ENCODE results near the gene CYFIP1.
"Not testable (repeated sequence)": the region's sequence is repeated elsewhere in the genome, so short reads cannot be mapped to it uniquely, and the experiment has no call there.

Gene CYFIP1

DNA sequence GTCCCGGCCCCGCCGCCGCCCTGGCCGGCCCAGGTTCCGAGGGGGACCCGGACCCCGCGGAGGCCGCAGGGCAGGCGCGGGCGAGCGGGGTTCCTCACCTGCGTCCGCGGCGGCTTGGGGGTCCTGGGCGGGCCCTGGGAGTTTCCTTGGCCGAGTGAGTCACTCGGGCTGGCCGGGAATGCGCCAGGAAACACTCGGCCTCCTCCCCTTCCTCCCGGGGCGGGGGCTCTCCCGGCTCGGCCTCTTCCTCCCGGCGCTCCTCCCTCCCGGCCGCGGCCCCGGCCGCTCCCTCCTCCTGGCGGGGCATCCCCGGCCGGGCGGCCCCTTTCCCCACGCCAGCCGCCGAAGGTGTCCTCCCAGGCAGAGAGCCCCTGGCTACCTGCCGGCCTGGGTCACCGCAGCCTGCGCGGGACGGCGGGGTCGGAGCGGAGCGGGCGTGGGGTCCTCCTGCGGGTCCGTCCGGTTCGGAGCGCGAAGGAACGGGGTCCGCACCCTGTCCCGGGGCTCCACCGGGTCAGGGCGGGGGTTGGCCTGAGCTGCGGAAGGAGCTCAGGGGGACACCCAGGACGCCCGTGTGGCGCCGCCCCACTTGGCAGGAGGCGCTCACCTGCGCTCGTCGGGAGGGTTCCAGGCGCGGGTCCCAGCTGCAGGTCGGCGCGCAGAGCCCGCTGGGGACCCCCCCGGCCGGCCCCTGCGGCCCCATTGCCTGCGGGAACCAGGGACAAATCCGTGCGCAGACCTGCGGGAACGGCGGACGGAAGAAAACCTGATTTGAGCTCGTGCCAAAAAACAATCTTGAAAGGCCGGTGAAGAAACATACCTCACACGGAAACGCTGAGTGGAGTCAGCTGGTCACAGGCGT is at the start of gene CYFIP1:
Gene CYFIP1, minus strand, starts transcription at position 180 of the 862 bp plus-strand sequence. CDS start 33,083 bp downstream, outside the sequence.
- DNase-seq (ENCODE audit: low read depth): peak; percentile 12

DNA sequence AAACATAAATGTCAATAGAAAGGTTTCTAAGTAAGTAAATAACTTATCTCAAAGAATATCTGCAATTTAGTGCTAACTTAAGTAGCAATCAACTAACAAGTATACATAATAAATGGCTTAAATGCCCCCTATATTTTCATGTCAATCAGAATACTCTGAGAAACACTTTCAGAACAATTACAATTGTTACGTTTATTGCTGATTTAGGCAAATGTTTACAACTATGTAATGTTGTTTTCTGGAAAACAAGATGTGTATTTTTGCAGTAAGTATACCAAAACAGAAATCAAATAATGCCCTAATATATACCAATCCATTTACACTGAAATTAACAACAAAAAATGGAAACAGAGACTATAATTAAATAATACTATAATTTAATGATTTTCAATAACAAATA is 46.0 kb upstream of the CYFIP1 start:
- DNase-seq (ENCODE audit: low read depth): no peak

DNA sequence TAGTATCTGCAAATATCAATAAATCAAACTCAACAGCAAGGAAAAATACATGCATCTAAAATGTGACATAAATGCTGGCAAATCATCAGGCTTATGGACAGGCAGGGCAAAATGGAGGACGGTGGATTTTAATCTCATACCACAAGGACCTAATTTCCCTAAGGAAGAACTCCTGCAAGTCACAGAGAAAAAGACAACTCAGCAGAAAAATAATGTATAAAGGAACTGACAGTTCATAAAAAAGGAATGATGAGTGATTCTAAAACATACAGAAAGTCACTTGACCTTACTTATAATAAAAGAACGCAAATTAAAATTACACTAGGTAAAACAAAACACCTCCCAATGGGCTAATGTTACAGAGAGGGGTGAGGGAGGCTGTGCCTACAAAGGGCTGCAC is 42.0 kb upstream of the CYFIP1 start:
- no peak for DNase-seq (ENCODE audit: low read depth)

DNA sequence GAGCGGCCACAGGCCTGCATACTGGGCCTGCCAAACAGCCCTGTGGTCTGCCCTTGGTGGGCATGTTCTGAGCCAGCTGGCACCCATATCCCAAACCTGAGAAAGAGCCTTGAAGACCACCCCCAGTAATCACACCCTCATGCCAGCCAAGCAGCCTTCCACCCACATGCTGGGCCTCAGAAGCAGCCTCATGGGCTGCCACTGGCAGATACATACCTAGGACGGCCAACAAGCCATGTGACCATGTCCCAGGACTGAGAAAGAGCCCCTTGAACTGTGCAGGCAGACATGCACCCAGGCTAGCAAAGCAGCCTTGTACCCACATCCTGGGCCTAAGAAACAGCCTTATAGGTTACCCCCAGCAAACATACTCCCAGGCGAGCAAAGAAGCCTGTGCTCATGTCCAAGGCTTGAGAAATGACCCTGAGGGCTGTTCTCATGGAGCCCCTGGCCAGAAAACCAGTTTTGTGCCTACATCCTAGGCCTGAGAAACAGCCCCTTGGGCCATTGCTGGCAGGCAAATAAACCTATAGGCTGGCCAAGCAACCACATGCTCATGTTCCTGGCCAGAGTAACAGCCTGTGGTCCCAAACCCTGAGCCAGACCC is 34.3 kb upstream of the CYFIP1 start:
- DNase-seq (ENCODE audit: low read depth): no peak

DNA sequence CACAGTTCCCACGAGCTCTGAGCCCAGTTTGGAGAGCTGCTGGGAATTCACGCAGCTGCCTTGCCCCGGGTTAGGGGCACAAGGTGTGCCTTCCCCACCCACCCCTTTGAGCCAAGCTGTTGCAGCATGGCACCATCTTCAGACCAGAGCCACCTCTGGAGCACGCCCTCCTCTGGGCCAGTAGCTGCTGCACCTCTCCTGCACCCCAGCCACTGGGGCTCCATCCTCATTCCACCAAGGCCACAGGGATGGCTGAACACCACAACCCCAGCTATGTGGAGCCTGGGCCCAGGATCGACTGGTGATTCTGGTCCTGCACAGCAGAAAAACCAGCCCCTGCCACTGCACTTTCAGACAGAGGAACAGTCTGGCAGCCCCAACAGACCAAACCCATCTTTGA is 33.5 kb upstream of the CYFIP1 start:
- no peak for DNase-seq (ENCODE audit: low read depth)

DNA sequence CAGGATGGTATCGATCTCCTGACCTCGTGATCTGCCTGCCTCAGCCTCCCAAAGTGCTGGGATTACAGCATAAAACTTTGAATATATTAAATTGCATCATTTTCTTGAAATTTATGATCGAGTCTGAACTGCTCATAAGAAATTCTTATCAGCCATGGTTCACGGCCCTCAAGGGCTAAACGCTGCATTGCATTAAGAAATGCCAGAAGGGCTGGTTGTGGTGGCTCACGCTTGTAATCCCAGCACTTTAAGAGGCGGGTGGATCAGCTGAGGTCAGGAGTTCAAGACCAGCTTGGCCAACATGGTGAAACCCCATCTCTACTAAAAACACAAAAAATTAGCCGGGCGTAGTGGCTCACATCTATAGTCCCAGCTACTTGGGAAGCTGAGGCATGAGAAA is 32.4 kb upstream of the CYFIP1 start:
- DNase-seq (ENCODE audit: low read depth): not testable (repeated sequence)

DNA sequence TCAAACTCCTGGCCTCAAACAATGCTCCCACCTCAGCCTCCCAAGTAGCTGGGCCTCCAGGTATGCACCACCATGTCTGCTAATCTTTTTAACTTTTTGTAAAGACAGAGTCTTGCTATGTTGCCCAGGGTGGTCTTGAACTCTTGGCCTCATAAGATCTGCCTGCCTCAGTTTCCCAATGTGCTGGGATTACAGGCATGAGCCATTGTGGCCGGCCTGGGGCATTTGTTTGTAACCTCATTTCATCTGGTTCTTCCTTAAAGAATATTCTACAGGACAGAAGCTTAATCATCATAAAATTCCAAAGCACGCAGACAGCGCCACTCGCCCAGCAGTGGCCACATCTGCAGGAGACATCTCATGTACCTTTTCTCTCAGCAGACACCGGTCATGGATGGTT is 23.6 kb upstream of the CYFIP1 start:
- DNase-seq (ENCODE audit: low read depth): no peak

DNA sequence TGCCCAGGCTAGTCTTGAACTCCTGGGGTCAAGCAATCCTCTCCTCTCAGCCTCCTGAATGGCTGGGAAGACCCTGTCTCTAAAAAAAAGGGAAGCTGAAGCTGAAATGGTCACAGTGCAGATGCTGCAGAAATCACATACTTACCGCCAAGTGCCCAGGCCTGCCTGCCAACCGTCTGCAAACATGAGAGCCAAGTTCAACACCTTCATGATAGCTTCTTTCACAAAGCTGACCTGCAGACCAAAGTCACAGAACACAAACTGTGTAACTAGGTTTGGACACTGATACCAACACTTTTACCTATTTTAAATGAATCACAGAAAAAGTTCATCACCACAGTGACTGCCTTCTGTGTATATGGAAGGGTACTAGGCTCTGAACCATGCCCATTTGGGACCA is 22.8 kb upstream of the CYFIP1 start:
- DNase-seq (ENCODE audit: low read depth): no peak

DNA sequence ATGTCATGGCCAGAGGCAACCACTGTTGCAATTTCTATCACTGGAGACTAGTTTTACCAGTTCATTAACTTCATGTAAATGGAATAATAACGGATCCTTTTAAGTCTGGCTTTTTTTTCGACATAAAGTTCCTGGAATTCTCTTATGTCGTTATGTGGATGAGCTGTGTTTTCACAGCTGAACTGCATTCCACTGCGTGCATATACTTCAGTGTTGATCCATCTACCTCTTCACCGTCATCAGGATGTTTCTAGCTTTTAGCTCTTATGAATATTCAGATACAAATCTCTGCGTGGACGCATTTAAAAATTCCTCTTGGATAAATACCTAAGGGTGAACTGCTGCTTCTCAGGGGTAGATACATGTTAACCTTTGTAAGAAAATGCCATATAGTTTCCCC is 15.6 kb upstream of the CYFIP1 start:
- no peak for DNase-seq (ENCODE audit: low read depth)

DNA sequence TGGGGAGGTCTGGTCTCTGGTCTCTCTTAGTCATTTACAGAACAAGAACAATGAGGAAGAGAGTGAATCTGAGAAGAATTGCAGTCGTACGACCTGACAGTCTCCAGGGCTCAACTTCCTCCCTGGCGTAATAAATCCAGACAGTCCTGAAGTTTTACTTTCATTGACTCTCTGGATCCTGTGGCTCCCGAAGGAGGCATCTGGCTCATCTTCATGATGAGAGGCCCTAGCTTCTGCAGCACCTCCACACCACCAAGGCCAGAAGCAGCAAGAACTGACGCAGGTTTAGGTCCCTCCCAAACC is 11.8 kb upstream of the CYFIP1 start:
- no peak for DNase-seq (ENCODE audit: low read depth)

DNA sequence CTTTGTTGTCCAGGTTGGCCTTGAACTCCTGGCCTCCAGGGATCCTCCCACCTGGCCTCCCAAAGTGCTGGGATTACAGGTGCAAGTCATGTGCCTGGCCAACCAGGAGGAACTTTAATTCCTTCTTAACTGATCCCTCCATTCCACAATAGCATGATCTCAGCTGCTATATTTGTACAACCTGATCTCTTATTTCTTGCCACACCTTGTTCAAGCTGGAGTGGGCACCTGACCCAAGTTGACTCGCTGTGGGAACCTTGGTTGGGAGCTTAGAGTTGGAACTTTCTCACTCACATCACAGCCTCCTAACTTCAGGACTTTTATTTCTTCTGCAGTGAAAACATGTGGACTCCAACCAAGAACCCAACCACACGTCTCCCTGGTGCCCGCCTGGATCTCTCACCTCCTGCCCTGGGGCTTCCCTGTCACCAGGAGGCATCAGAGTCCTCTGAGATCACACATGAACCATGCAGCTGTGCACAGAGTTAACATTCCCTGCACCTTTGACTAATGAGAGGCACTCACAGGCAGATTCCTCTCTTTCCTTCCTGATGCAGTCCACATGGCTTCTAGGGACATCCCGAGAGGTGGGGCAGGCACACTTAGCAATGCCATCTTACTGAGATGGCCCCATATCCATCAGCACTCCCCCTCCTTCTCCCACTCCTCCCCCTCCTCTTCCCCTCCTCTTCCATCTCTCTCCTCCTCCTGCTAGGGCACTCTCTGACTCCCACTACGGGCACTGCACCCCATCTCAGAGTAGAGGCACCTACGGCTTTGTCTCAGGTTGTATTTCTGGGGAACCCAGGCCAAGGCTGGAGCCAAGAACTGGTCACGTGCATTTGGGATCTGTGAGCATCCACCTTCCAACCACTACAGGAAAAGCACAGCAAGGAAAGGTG is 9.7 kb upstream of the CYFIP1 start:
- DNase-seq (ENCODE audit: low read depth): no peak

DNA sequence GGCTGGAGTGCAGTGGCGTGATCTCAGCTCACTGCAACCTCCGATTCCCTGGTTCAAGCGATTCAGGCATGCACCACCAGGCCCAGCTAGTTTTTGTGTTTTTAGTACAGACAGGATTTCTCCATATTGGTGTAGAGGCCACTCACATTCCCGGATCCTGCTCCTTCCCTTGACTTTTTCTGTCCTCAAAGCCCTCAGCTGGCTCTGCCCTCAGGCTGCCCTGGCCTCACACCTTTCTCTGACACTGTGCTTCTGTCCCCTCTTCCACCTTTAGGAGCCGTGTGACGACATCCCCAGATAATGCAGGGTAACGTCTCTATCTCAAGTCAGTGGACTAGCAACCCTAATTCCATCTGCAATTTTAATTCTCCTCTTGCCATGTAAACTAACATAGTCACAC is 8.6 kb upstream of the CYFIP1 start:
- DNase-seq (ENCODE audit: low read depth): no peak

DNA sequence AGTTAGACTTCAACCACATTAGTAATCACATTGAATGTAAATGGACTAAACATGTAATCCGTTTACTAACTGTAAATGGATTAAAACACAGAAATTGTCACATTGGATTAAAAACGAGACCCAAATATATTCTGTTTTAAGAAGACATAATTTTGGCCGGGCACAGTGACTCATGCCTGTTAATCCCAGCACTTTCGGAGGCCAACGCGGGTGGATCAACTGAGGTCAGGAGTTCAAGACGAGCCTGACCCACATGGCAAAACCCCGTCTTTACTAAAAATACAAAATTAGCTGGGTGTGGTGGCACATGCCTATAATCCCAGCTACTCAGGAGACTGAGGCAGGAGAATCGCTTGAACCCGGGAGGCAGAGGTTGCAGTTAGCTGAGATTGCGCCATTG is 1.8 kb upstream of the CYFIP1 start:
- DNase-seq (ENCODE audit: low read depth): not testable (repeated sequence)

DNA sequence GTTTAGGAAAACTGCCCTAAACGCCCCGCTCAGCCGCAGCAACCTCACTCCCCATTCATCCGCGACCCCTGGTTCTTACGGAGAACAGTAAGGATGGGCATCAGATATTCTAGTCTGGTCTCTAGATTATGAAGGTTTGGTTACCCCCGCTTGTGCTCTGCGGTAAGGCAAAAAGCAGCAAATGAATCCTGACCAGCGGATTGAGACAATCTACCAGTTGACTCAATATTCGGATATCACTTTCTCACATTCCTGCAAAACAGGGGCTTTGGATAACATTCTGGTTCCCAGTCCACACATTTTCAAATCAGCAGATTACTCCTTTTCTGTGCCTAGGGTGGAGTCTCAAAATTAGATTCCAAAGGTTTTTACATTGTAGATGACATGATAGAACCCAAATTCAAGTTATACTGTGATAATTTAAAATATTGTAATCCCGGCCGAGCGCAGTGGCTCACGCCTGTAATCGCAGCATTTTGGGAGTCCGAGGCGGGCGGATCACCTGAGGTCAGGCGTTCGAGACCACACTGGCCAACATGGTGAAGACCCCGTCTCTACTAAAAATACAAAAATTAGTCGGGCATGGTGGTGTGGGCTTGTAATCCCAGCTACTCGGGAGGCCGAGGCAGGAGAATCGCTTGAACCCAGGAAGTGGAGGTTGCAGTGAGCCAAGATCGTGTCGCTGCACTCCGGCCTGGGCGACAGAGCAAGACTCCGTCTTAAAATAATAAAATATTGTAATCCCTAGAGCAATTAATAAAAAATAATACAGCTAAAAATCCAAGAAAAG is 1.1 kb upstream of the CYFIP1 start:
- DNase-seq (ENCODE audit: low read depth): no peak

DNA sequence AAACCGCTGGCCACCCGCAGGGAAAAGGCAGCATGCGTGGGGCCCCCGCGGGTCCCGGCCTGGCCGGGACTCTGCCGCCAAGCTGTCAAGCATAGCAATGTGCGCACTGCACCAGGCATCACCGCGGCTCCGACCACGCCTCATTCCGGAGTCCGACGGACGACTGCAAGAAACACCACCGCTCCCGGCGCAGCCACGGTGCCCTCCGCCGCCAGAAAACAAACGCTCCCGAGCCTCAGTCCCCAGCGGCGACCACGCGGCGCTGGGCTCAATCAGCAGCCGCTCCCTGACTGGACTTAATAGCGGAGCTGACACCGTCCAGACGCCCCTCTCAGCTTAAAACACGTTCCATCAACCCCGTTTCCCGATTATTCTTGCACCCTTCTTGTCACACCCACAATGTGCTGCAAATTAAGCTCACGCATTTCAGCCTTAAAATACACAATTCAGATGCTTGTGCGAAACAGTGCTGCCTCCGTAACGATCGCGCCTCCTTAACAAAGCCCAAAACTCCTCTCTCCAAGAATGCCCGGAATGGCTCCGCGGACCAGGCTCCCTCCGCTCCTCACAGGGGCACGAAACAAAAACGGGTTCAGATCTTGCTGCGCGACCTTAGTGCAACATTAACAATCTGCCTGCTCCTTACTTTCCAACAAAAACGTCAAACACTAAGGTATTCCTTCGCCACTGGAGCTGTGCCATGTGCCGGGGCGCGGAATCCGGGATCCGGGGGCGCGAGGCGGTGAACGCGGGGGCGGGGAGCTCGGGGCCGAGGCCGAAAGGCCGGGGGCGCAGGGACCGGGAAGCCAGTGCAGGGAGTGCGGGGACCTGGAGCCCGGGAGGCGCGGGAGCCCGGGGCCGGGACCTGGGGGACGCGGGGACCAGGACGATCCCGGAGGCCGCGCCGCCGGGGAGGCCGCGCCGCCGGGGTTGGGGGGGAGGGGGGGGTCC is 655 bp downstream of the CYFIP1 start:
- peak; percentile 25 for DNase-seq (ENCODE audit: low read depth)

DNA sequence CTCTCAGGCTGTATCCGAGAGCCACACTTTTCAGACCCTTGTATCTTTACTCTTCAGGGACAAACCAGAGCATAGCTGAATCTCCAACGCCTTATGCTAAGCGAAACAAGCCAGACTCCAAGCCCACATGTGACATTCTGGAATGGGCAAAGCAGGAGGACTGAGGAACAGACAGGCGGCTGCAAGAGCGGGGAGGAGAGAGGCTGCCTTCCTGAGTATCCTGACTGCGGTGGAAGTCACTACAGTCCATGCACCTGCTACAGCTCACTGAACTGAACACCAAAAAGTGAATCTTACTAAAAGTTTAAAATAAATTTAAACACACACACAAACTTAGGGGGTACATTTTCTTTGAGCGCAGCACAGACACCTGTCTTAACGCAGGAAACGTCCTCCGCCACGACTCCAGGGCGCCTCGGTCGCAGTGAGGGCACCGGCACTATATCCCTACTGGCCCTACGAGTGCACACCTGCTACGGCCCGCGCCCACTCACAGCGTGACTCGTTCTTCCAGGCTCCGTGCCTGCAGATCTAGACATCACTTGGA is 1.4 kb downstream of the CYFIP1 start:
- DNase-seq (ENCODE audit: low read depth): no peak

DNA sequence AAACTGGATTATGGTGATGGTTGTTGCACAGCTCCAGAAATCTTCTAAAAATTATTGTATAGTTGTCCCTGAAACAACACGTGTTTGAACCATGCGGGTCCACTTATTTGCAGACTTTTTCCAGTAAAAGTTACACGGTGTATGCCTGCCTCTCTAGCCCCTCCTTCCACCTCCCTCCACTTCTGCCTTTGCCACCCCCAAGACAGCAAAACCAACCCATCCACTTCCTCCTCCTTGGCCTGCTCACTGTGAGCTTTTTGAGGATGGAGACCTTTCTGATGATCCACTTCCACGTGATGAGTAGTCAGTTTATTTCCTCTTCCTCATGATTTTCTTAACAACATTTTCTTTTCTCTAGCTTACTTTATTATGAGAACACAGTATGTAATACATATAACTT is 5.4 kb downstream of the CYFIP1 start:
- DNase-seq (ENCODE audit: low read depth): no peak

DNA sequence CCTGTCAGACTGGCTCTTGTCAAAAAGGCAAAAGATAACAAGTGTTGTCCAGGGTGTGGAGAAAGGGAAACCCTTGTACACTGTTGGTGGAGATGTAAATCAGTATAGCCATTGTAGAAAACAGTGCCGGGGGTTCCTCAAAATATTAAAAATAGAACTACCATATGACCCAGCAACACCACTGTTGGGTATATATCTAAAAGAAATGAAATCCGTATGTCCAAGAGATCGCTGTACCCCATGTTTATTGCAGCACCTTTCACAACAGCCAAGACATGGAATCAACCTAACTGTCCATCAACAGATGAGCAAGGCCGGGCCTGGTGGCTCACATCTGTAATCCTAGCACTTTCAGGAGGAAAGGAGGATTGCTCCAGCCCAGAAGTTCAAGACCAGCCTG is 6.2 kb downstream of the CYFIP1 start:
- no peak for DNase-seq (ENCODE audit: low read depth)

DNA sequence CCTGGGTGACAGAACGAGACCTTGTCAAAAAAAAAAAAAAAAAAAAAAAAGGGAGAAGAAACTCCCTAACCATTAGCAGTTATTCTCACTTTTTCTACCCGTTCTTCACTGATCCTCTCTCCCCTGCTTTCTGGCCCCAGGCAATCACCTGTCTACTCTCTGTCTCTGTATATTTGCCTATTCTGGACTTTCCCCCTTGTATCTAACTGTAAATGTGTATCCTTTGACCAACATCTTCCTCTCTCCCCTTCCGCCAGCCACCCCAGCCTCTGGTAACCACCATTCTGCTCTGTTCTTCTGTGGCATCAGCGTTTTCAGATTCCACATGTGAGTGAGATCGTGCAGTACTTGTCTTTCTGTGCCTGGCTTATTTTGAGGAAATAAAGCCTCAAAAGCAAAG is 6.9 kb downstream of the CYFIP1 start:
- no peak for DNase-seq (ENCODE audit: low read depth)

DNA sequence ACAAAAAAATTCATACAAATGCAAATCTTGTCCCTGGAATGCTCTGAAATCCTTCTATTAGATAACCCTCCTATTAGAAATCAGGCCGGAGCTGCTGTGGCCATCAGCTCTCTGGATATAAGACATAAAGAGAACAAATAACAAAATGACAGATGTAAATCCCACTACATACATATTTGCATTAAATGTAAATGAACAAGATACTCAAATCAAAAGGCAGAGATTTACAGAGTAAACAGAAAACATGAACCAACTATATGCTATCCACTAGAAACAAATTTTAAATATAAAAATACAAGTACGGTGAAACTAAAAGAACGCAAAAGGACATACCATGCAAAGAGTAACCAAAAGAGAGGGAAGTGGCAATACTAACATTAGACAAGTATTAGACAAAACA is 10.7 kb downstream of the CYFIP1 start:
- DNase-seq (ENCODE audit: low read depth): no peak

DNA sequence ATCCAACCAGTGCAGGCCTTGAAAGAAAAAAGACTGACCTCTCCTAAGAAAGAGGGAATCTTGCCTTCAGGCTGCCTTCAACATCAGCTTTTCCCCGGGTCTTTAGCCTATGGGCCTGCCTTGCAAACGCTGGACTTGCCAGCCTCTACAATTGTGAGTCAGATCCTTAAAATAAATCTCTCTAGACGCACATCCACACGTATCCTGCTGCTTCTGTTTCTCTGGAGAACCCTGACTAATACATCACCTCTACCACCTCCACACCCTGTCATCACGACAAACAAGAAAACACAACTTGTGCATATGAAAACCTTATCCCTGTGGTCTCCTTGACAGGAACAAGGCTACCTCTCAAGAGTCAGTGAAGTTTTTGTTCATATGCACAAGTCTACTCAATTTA is 11.8 kb downstream of the CYFIP1 start:
- no peak for DNase-seq (ENCODE audit: low read depth)
